Activated B cell treated with CpG ODN at 0.5 μM for 24 hours (primary cell): Measurements from ENCODE around the gene TOP2B. TPM values are rescaled to one million over a fixed set of nuclear protein-coding genes. Genes with fewer than 3 reads are reported as not detected.

Source experiments
- ATAC-seq: fragments of 200-7000 bp; cut with Tn5 transposase; one replicate; pipeline ENCODE4 v1.10.0; 2021; ENCODE audit warnings: low read depth, mild to moderate bottlenecking, moderate library complexity
- CTCF ChIA-PET: fragments of 350-600 bp; sonication (Branson Sonifier 250); formaldehyde crosslinking; loops from one replicate; lab custom pipeline; 2021; ENCODE audit warnings: antibody characterized with exemption; lab: Charles Lee
- POLR2A ChIA-PET: fragments of 350-600 bp; sonication (Branson Sonifier 250); formaldehyde crosslinking; loops from one replicate; lab custom pipeline; 2021; ENCODE audit warnings: antibody characterized with exemption; lab: Charles Lee
- DNase-seq: peaks from one replicate; pipeline ENCODE4 v3.0.0; 2022
- H3K27ac Mint-ChIP-seq: one replicate; pipeline ENCODE4 v1.8.0; 2020; ENCODE audit warnings: mixed read lengths
- H3K27me3 Mint-ChIP-seq: one replicate; pipeline ENCODE4 v1.8.0; 2021; ENCODE audit warnings: mixed read lengths
- H3K36me3 Mint-ChIP-seq: one replicate; pipeline ENCODE4 v1.8.0; 2021; ENCODE audit warnings: low read depth, mixed read lengths
- H3K4me1 Mint-ChIP-seq: one replicate; pipeline ENCODE4 v1.8.0; 2021; ENCODE audit warnings: mixed read lengths
- H3K4me3 Mint-ChIP-seq: one replicate; pipeline ENCODE4 v1.8.0; 2020; ENCODE audit warnings: mild to moderate bottlenecking, mixed read lengths
- H3K9me3 Mint-ChIP-seq: one replicate; pipeline ENCODE4 v1.8.0; 2020; ENCODE audit warnings: mixed read lengths
- CTCF ChIP-seq: fragments of 200-600 bp; IDR thresholded peaks from one replicate; pipeline ENCODE4 v1.8.0; 2022; ENCODE audit warnings: antibody characterized with exemption, mild to moderate bottlenecking
- intact Hi-C: fragments of 100-400 bp; cut with micrococcal nuclease; formaldehyde crosslinking; loops from one replicate; pipeline ENCODE4 v1.15.1; 2024
- total RNA-seq: library from RNA; stranded (reverse); gene quantifications from 2 replicates; pipeline ENCODE4 v1.2.3, GENCODE V29; 2022

Gene TOP2B
- total RNA-seq, 1 donor from 2014 or later, result 117 TPM

DNA sequence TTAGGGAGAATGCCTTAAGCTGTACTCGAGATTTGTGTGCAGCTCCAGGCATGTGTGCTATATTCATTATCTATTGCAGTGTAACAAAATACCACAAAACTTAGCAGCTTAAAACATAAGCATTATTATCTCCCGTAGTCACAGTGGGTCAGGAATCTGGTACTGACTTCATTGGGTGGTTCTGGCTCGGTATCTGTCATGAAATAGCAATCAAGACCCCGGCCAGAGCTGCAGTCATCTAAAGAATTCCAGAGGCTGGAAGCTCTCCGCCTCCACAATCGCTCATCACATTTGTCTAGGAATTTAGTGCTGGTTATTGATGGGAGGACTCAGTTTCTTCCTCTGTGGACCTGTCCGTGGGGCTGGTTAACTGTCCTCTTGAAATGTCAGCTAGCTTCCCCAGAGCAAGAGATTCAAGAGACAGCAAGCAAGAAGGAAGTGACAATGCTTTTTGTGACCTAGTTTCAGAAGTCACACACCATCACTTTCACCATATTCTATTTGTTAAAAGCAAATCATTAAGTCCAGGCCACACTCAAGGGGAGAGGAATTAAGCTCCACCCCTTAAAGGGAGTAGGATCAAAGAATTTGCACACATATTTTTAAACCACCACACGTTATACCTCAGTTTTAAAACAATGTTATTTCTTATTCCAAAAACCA, 76.1 kb downstream of the TOP2B start:
- intact Hi-C loops, result no loop called here
- ChIA-PET POLR2A (no interaction called here), CTCF (no interaction called here)
- ATAC-seq, result no peak
- Mint-ChIP-seq H3K4me3 (no peak overlapping the region), H3K4me1 (no peaks in the 10 kb centered on the region), H3K9me3 (peaks cover 7% of the 10 kb centered on the region), H3K36me3 (no peaks in the 10 kb centered on the region), H3K27ac (no peak overlapping the region), H3K27me3 (peaks cover 3% of the 10 kb centered on the region)
- DNase-seq, result no peak
- no peak for TF ChIP-seq CTCF

DNA sequence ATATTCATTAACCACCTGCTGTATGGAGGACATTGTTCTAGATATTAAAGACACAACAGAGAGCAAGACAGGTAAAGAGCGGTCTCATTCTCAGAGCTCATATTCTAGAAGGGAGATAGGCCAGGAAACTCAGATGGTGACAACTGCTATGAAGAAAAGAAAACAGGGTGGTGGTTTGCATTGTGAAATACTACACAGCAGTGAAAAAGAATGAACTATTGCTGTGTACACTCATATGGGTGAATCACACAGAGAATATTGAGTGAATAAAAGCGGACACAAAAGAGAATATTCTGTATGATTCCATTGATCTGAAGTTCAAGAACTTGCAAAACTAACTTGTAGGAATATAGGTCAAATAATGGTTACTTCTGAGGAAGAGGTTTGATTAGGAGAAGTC, 76.7 kb downstream of the TOP2B start:
- no peak overlapping the region for H3K27ac Mint-ChIP-seq
- no peaks in the 10 kb centered on the region for H3K4me1 Mint-ChIP-seq
- no peak for TF ChIP-seq CTCF
- H3K36me3 Mint-ChIP-seq, result no peaks in the 10 kb centered on the region
- peaks cover 7% of the 10 kb centered on the region for H3K9me3 Mint-ChIP-seq
- ChIA-PET POLR2A (no interaction called here), CTCF (no interaction called here)
- intact Hi-C loops, result no loop called here
- peaks cover 3% of the 10 kb centered on the region for H3K27me3 Mint-ChIP-seq
- DNase-seq (no peak), ATAC-seq (no peak)
- no peak overlapping the region for H3K4me3 Mint-ChIP-seq

- ChIA-PET POLR2A (no interaction called here), CTCF (no interaction called here)
- DNase-seq (no peak), ATAC-seq (no peak)
- Mint-ChIP-seq H3K36me3 (no peaks in the 10 kb centered on the region), H3K27me3 (peaks cover 3% of the 10 kb centered on the region), H3K4me3 (no peak overlapping the region), H3K9me3 (peaks cover 7% of the 10 kb centered on the region), H3K4me1 (no peaks in the 10 kb centered on the region), H3K27ac (no peak overlapping the region)
- intact Hi-C loops, result no loop called here
- TF ChIP-seq CTCF, result no peak
Observed at GRCh38 chr3:25587526-25587925, 77.2 kb downstream of the TOP2B start.

- CTCF ChIA-PET, result no interaction called here
- intact Hi-C loops, result no loop called here
- ATAC-seq, result no peak
- no peak for DNase-seq
- Mint-ChIP-seq H3K27ac (no peak overlapping the region), H3K9me3 (peaks cover 7% of the 10 kb centered on the region), H3K4me1 (no peaks in the 10 kb centered on the region), H3K36me3 (no peaks in the 10 kb centered on the region), H3K27me3 (peaks cover 3% of the 10 kb centered on the region), H3K4me3 (no peak overlapping the region)
- POLR2A ChIA-PET, result no interaction called here
- TF ChIP-seq CTCF, result no peak
Observed at GRCh38 chr3:25587094-25587493, 77.6 kb downstream of the TOP2B start.

DNA sequence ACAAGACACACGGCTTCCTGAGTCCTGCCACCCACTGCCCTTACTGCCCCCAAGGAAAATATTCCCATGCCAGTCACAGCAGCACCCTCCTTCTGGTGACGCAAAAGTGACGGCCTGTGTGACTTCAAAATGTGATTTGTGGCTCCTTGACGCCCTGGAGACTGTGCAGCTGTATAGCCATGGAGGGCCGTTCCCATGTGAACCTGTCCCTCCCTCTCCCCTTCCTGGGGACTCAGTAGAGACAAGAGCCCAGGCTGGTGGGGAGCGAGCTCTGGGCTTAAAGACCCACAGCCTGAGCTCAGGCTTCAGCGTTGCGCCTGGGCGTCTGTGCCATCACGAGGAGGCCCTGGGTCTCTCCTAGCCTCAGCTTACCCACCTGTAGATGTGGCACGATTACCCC, 78.2 kb downstream of the TOP2B start:
- Mint-ChIP-seq H3K36me3 (no peaks in the 10 kb centered on the region), H3K4me3 (no peak overlapping the region), H3K4me1 (no peaks in the 10 kb centered on the region), H3K9me3 (peaks cover 7% of the 10 kb centered on the region), H3K27ac (no peak overlapping the region), H3K27me3 (peaks cover 3% of the 10 kb centered on the region)
- no peak for DNase-seq
- no peak for TF ChIP-seq CTCF
- intact Hi-C loops, result no loop called here
- no peak for ATAC-seq
- CTCF ChIA-PET, result no interaction called here
- POLR2A ChIA-PET, result no interaction called here
